ENCODE measurements around the gene VAV1.
"Not testable (repeated sequence)": the region's sequence is repeated elsewhere in the genome, so short reads cannot be mapped to it uniquely, and the experiment has no call there.

The VAV1 gene

GRCh38 chr19:6790194-6791128 lies 18.0 kb downstream of the VAV1 start:
- DNase-seq: no peak

- no peak for DNase-seq
These were observed 18.7 kb downstream of the VAV1 start for GRCh38 chr19:6791237-6791636.

DNA sequence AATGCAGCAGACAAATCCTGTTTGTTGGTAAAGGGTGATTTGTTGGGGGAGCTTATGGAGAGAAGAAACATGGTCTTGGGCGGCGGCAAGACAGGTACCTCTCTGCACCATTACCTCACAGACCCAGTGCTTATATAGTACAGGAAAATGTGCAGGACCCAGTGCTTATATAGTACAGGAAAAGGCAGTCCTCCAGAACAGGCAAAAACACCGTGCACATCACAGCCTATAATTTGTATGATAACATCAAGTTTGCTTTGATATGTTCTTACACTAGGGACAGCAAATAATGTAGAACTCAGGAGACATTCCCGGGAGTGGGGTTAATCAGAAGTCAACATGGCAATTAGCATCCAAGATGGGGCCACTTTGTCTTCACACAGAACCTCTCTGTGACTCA lies 20.9 kb downstream of the VAV1 start:
- no peak for DNase-seq

GRCh38 chr19:6793973-6794372 lies 21.5 kb downstream of the VAV1 start:
- no peak for DNase-seq

DNA sequence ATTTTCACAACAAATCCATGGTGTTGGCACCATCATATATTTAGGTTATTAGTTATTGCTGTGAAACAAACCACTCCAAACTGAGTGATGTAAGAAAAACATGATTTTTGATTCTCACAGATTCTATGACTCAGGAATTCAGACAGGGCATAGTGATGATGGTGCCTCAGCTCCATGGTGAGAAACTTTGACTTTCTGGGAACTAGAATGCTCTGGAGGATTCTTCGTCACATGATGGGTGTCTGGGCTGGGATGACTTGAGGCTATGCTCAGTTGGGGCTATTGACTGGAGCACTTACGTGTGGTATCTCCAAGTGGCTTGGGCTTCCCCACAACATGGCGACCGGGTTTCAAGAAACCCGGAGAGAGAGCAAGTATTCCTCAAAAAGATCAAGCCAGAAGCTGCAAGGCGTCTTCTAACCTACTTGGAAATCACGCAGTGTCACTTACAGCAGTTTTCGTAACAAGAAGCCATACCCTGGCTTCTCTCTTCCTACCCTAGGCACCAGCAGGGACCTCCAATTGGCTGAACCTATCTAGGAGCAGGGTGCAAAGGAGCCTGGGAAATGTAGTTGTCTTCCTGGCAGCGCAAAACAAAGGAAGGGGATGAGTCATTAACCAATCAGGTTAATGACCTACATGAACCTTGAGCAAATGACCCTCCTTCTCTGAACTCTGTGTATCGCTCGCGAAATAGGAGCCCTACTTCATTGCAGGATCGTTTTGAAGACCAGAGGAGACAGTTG lies 22.4 kb downstream of the VAV1 start:
- no peak for DNase-seq

DNA sequence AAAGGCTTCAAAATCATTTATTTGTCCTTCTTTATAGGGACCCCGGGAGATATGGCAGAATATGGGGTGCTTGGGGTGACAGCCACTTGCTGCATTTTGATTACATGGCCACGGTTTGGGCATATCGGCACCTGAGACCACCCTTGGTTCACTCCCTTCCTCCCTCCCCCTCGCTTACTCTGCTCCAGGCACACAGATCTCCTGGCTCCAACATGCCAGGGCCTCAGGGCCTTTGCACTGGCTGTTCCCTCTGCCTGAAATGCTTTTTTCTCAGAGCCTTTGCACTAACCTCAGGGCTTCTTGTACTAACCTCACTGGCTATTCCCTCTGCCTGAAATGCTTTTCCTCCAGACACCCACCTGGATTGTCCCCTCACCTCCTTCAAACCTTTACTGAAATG lies 23.8 kb downstream of the VAV1 start:
- DNase-seq: no peak

DNA sequence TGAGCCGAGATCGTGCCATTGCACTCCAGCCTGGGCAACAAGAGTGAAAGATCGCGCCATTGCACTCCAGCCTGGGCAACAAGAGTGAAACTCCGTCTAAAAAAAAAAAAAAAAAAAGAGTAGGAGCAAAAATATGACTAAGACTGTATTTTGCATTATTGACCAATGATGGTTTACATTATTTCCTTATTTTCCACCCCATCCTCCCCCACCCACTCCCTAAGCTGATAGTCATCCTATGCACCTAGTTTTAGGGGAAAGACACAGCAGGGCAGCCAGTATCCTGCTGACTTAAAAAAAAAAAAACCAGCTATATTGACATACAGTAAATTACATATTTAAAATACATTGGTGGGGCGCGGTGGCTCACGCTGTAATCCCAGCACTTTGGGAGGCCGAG lies 25.1 kb downstream of the VAV1 start:
- peak; percentile 23 for DNase-seq

GRCh38 chr19:6800160-6800790 lies 27.8 kb downstream of the VAV1 start:
- DNase-seq: not testable (repeated sequence)

DNA sequence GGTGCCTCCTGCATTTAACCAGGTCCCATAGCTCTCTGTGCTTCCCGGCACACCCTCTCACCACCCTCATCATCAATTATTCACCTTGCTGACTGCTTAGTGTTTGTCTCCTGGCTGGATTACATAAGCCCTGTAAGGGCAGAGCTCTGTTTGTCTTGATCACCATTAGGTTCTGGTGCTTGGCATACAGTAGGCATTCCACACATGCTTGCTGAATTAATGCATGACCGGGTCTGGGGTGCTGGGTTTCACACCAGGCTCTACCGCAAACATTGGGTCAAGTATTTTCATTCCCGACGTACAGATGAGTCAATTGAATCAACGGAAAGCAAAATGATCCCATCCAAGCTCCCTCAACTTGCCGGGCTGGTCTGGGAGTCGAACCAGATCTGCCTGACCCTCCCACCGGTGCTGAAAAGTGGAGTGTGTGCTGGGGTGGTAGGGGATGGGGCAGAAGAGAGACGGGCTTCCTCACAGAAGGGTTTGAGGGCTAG lies 28.5 kb downstream of the VAV1 start:
- DNase-seq: no peak

DNA sequence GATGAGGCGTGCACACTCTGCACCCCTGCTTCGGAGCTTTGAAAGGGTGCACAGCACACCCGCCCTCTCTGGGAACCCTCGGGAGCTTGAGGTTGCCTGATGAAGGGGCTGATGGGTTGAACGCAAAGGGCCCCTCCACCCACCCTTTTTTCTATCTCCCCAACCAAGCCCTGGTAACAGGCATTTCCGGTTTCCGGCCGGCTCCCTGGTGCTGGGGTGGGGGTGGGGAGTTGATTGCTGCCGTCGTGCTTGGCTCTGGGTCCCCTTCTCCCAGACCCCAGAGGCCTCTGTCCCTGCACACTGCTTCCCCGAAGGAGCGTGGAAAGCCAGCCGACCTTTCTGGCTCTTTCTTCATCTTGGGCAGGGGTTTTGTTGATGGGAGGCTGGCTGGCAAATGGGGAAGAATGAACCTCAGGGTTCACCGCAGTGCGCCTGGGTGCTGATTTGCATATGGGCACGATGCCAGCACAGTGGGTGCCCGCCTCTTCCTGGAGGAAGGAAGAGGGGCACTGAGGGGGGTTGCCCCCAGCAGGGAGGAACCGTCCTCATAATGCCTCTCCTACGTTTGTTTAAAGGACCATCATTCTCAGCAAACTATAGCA lies 29.1 kb downstream of the VAV1 start:
- DNase-seq: peak; percentile 89

DNA sequence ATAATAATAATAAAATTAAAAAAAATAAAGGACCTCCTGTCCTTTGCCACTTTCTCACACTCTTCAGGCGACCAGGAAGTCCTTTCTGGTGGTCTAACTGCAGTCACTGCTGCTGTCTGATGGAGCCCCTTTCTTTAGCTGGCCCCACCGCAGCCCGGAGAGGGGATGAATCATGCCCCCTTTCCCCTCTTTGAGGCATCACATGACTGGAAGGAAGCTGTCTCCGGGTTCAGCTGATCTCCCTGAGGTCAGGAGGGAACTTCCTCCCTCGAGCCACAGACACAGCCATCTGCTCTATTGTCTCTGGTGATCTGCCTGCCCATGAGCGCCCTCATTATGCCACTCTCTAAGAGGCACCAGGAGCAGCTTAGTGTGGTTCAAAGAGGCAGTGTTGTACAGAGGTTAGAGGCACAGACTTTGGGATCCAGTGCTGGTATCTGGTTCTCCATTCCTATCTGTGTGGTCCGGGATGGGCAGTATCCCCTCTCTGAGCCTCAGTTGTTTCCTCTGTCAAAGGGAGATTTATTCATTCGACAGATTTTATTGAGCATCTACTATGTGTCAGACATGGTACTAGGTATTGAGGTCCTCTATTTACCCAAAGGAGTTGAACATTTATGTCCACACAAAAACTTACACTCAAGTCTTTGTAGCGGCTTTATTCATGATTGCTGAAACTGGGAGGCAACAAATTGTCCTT lies 30.0 kb downstream of the VAV1 start:
- DNase-seq: peak; percentile 84

- no peak for DNase-seq
These were observed 30.5 kb downstream of the VAV1 start for GRCh38 chr19:6803036-6803404.

GRCh38 chr19:6806488-6806887 lies 34.0 kb downstream of the VAV1 start:
- no peak for DNase-seq

GRCh38 chr19:6807291-6807690 lies 34.8 kb downstream of the VAV1 start:
- DNase-seq: no peak

- DNase-seq: no peak
These were observed 36.0 kb downstream of the VAV1 start for GRCh38 chr19:6808494-6808893.

DNA sequence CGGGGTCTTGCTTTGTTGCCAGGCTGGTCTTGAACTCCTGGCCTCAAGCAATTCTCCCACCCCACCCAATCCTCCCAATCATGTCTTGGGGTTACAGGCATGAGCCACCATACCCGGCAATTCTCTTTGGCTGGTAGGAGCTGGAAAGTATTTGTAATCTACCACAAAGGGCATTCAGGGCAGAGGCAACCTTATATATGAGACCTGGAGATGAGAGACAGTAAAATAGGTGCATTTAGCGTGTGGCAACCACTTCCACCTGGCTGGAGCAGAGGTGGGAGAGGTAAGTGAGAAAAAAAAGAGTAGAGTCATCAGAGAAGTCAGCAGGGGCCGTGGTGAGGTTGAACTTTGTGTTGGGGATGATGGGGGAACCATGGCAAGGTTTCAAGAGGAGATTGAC lies 36.8 kb downstream of the VAV1 start:
- no peak for DNase-seq

DNA sequence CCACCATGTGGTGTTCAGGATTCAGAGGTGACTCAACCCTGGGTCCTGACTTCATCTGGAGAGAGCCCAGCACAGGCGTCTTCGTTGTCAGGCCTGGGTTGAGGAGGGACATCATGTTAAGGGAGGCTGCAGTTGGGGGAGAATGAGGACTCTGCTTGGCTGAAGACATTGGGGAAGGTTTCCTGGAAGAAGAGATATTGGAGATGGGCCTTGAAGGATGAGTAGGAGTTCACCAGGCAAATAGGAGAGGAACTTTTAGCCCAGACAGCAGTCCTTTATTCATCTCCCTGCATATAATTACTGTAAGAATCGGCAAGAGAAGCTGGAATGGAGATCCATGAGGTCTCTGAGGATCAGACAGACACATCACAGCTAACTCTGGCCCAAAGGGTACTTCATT lies 38.9 kb downstream of the VAV1 start:
- DNase-seq: no peak

DNA sequence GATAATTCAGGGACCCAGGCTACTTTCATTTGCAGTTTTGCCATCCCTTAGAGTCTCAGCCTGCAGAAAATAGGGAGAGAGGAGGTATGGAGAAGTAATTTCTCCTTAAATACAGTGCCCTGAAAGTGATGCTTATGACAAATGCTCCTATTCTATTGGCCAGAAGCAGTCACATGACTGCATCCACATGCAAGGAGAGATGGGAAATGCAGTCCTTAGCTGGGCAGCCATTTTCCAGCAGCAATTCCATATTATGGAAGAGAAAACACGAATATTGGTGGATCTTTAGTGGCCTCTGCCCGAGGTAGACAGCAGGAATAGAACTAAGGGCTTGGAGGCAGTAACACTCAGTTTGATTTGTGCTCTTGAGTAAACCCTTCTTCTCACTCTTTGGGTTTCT lies 39.4 kb downstream of the VAV1 start:
- no peak for DNase-seq

DNA sequence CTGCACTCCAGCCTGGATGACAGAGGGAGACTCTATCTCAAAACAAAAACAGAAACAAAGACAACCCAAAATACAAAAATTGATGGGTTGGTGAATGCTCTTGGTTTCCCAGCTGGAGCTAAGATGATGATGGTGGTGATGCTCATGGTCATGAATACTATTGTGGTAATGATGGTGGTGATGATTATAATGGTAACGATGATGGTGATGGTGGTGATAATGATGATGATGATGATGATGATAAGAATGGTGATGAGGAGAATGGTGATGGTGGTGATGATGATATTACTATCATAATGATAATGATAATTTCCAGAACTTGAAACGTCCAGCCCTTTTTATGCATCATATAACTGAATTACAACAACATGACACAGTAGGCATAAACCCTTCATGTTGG lies 40.1 kb downstream of the VAV1 start:
- DNase-seq: no peak

- no peak for DNase-seq
These were observed 41.2 kb downstream of the VAV1 start for GRCh38 chr19:6813659-6814058.

DNA sequence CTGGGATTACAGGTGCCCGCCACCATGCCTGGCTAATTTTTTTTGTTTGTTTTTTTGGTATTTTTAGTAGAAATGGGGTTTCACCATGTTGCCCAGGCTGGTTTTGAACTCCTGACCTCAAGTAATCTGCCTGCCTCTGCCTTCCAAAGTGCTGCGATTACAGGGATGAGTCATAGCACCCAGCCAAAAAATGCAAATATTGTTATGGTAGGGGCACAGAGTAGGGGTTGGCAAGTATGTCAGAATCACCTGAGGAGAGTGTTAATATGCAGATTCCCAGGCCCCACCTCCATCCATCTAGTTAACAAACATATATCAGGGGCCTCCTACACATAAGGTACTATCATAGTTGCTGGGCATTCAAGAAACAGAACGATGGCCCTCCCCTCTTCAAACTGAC lies 44.7 kb downstream of the VAV1 start:
- no peak for DNase-seq

DNA sequence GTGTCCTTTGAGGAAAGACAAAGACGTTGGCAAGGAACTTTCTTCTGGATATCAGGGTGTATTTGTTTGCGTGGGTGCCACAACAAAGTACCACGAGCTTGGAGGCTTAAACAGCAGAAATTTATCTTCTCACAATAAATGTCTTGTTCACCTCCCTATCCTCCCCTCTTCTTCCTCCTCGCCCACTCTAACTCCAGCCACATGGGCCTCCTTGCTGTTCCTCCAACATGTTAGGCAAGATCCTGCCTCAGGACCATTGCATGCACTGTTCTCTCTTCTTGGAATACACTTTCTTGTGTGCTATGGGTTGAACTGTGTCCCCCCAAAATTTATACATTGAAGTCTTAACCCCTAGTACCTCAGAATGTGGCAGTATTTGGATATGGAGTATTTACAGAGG lies 45.7 kb downstream of the VAV1 start:
- DNase-seq: no peak

DNA sequence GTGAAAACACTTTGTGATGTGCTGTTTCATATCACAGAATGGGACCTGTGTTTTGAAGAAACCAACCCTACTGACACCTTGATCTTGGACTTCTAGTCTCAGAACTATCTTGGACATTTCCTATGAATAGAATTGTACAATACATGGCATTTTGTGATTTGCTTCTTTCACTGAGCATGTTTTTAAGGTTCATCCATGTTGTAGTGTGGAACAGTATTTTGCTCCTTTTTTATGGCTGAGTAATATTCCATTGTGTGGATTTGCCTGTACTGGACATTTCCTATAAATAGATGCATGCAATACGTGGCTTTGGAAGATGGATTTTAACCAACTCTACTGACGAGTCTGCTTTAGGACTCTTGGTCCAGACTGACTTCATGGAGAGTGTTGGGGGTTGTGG lies 46.8 kb downstream of the VAV1 start:
- no peak for DNase-seq

Measured in stimulated activated CD4-positive, alpha-beta T cell treated with anti-CD3 and anti-CD28 coated beads, Interleukin-15, amount 100 ng/mL, for 24 hours (primary cell).